ENCODE measurements around the gene TMEM81. TPM values are rescaled to one million over a fixed set of nuclear protein-coding genes. Genes with fewer than 3 reads are reported as not detected.

The TMEM81 gene
- total RNA-seq, 1 donor from 2014 or later, result 4.6 TPM

GRCh38 chr1:205076245-205076761, 8.0 kb downstream of the TMEM81 start:
- Mint-ChIP-seq H3K36me3 (peaks cover 3% of the 10 kb centered on the region), H3K9me3 (no peaks in the 10 kb centered on the region), H3K27me3 (ENCODE audit: low read depth) (no peaks in the 10 kb centered on the region), H3K27ac (no peak overlapping the region), H3K4me1 (no peaks in the 10 kb centered on the region), H3K4me3 (no peak overlapping the region)
- no peak for DNase-seq (ENCODE audit: low spot score in 2 of 2, unreplicated experiment in 2 of 2)
- TF ChIP-seq CTCF (IDR thresholded peaks at IDR 0.05; ENCODE audit: unreplicated experiment), result no peak

GRCh38 chr1:205075642-205076155, 8.6 kb downstream of the TMEM81 start:
- DNase-seq (ENCODE audit: low spot score in 2 of 2, unreplicated experiment in 2 of 2), result no peak
- H3K27me3 Mint-ChIP-seq (ENCODE audit: low read depth), result no peaks in the 10 kb centered on the region
- no peaks in the 10 kb centered on the region for H3K36me3 Mint-ChIP-seq
- no peaks in the 10 kb centered on the region for H3K4me1 Mint-ChIP-seq
- no peaks in the 10 kb centered on the region for H3K9me3 Mint-ChIP-seq
- H3K4me3 Mint-ChIP-seq, result no peak overlapping the region
- no peak for TF ChIP-seq CTCF (IDR thresholded peaks at IDR 0.05; ENCODE audit: unreplicated experiment)
- H3K27ac Mint-ChIP-seq, result no peak overlapping the region

GRCh38 chr1:205074513-205074912, 9.7 kb downstream of the TMEM81 start:
- no peaks in the 10 kb centered on the region for H3K36me3 Mint-ChIP-seq
- no peak overlapping the region for H3K27ac Mint-ChIP-seq
- no peaks in the 10 kb centered on the region for H3K4me1 Mint-ChIP-seq

GRCh38 chr1:205074084-205074483, 10.2 kb downstream of the TMEM81 start:
- H3K27ac Mint-ChIP-seq, result no peak overlapping the region
- no peaks in the 10 kb centered on the region for H3K36me3 Mint-ChIP-seq
- no peaks in the 10 kb centered on the region for H3K4me1 Mint-ChIP-seq
- no peak for TF ChIP-seq CTCF (IDR thresholded peaks at IDR 0.05; ENCODE audit: unreplicated experiment)
- no peak for DNase-seq (ENCODE audit: low spot score in 2 of 2, unreplicated experiment in 2 of 2)
- H3K27me3 Mint-ChIP-seq (ENCODE audit: low read depth), result no peaks in the 10 kb centered on the region
- no peak overlapping the region for H3K4me3 Mint-ChIP-seq
- no peaks in the 10 kb centered on the region for H3K9me3 Mint-ChIP-seq

More at GRCh38 chr1:205074513-205074912, 9.7 kb downstream of the TMEM81 start:
- DNase-seq (ENCODE audit: low spot score in 2 of 2, unreplicated experiment in 2 of 2), result no peak
- no peak overlapping the region for H3K4me3 Mint-ChIP-seq
- TF ChIP-seq CTCF (IDR thresholded peaks at IDR 0.05; ENCODE audit: unreplicated experiment), result no peak
- H3K27me3 Mint-ChIP-seq (ENCODE audit: low read depth), result no peaks in the 10 kb centered on the region
- no peaks in the 10 kb centered on the region for H3K9me3 Mint-ChIP-seq

- Mint-ChIP-seq H3K36me3 (no peaks in the 10 kb centered on the region), H3K9me3 (no peaks in the 10 kb centered on the region), H3K27ac (no peak overlapping the region), H3K27me3 (ENCODE audit: low read depth) (no peaks in the 10 kb centered on the region), H3K4me1 (no peaks in the 10 kb centered on the region), H3K4me3 (no peak overlapping the region)
- no peak for TF ChIP-seq CTCF (IDR thresholded peaks at IDR 0.05; ENCODE audit: unreplicated experiment)
- no peak for DNase-seq (ENCODE audit: low spot score in 2 of 2, unreplicated experiment in 2 of 2)
These were observed 10.7 kb downstream of the TMEM81 start for GRCh38 chr1:205073511-205073910.

- DNase-seq (ENCODE audit: low spot score in 2 of 2, unreplicated experiment in 2 of 2), result no peak
- Mint-ChIP-seq H3K36me3 (no peaks in the 10 kb centered on the region), H3K27ac (no peak overlapping the region), H3K4me1 (no peaks in the 10 kb centered on the region), H3K9me3 (no peaks in the 10 kb centered on the region), H3K4me3 (no peak overlapping the region), H3K27me3 (ENCODE audit: low read depth) (no peaks in the 10 kb centered on the region)
- TF ChIP-seq CTCF (IDR thresholded peaks at IDR 0.05; ENCODE audit: unreplicated experiment), result no peak
These were observed 11.4 kb downstream of the TMEM81 start for GRCh38 chr1:205072881-205073280.
